ENCODE results near the gene DNAJC17. TPM values are rescaled to one million over a fixed set of nuclear protein-coding genes. Genes with fewer than 3 reads are reported as not detected.

DNAJC17 gene
- total and polyA plus RNA-seq, 2 of the 13 experiments (the other 11 are each of a cell fraction or from before 2014, with no cell fraction given): 22.2 to 26.5 TPM

GRCh38 chr15:40823572-40824343 is 16.5 kb upstream of the DNAJC17 start:
- Histone ChIP-seq H3K79me2 (ENCODE audit: insufficient read depth, low read length) (no peaks in the 10 kb centered on the region), H3K36me3 (replicated peaks in 1 of 2; ENCODE audit: control insufficient read depth in 1 of 2, insufficient read depth in 2 of 2, low read length in 2 of 2) (no peaks in the 10 kb centered on the region), H2AFZ (ENCODE audit: low read length) (no peak overlapping the region), H3K27ac (ENCODE audit: extremely low read length, insufficient read depth, low read length) (no peak overlapping the region), H3K4me2 (ENCODE audit: low read depth, low read length) (no peak overlapping the region), H3K27me3 (ENCODE audit: control insufficient read depth in 1 of 2, insufficient read depth in 2 of 2, low read length in 2 of 2) (no peaks in the 10 kb centered on the region), H3K4me3 (replicated peaks in 1 of 3; ENCODE audit: insufficient read depth in 1 of 3, low read depth in 2 of 3, low read length in 3 of 3) (no peak overlapping the region; a peak in 1 of 6 replicates), H4K20me1 (ENCODE audit: insufficient read depth, low read length) (no peaks in the 10 kb centered on the region), H3K9ac (ENCODE audit: insufficient read depth, low read depth, low read length) (no peak overlapping the region), H3K4me1 (ENCODE audit: insufficient read depth, low read length) (peaks cover 55% of the 10 kb centered on the region), H3K9me3 (ENCODE audit: low read length) (no peaks in the 10 kb centered on the region)
- BruUV-seq (replicated peaks): no TSS peak
- ChIA-PET CTCF (ENCODE audit: low intra/inter-chr PET ratio, low total read pairs) (no interaction called here), POLR2A (interaction anchor here (1.0 to 2.1 kb wide), 2 partner anchors 17 to 23 kb away, joined by 4 to 8 read pairs; partner anchors contain the start of genes DNAJC17 and ZFYVE19)
- in situ Hi-C loops (cut with HindIII; ENCODE audit: extremely low pct_ligation_motif_present, low pct_unique_long_range_greater_than_20kb): no loop called here
- FAIRE-seq (peak; percentile 26), ATAC-seq (peak; percentile 95), DNase-seq (ENCODE audit: low spot score) (peak; percentile 82)
- WGBS (ENCODE audit: low lambda C conversion rate): 21% methylated on average over 1 of the region's 1 CpG
- intact Hi-C loops (cut with micrococcal nuclease; ENCODE audit: unreplicated experiment): no loop called here
- TF ChIP-seq ARID2 (CRISPR knock-in tag; IDR thresholded peaks at IDR 0.05; ENCODE audit: borderline replicate concordance) (peak; percentile 42; the same call in 1 of the 2 replicates), JDP2 (CRISPR knock-in tag; IDR thresholded peaks at IDR 0.05; ENCODE audit: borderline replicate concordance) (no peak), ZNF660 (CRISPR knock-in tag; IDR thresholded peaks at IDR 0.05; ENCODE audit: borderline replicate concordance, low read depth) (no peak), TMF1 (CRISPR knock-in tag; IDR thresholded peaks at IDR 0.05; ENCODE audit: low read depth) (no peak), KMT2B (CRISPR knock-in tag; IDR thresholded peaks at IDR 0.05) (no peak), ATF7-NPFF (CRISPR knock-in tag; IDR thresholded peaks at IDR 0.05; ENCODE audit: low read depth) (no peak), ZKSCAN8 (CRISPR knock-in tag; IDR thresholded peaks at IDR 0.05; ENCODE audit: borderline replicate concordance) (peak; percentile 37; the same call in 1 of the 2 replicates), CEBPG (CRISPR knock-in tag; IDR thresholded peaks at IDR 0.05) (peak; percentile 94), HHEX (CRISPR knock-in tag; IDR thresholded peaks at IDR 0.05) (0 out of 2 replicates have a peak, but pooled peaks have one; percentile 41), FOXO4 (CRISPR knock-in tag; conservative IDR thresholded peaks at IDR 0.05) (no peak), TBP (CRISPR knock-in tag; IDR thresholded peaks at IDR 0.05) (no peak), MIXL1 (CRISPR knock-in tag; IDR thresholded peaks at IDR 0.05) (peak; percentile 55; the same call in 1 of the 2 replicates), FOSL2 (CRISPR knock-in tag; IDR thresholded peaks at IDR 0.05) (no peak; the same call in 1 of the 2 replicates), HMGA1 (CRISPR knock-in tag; conservative IDR thresholded peaks at IDR 0.05) (no peak), PAWR (CRISPR knock-in tag; IDR thresholded peaks at IDR 0.05; ENCODE audit: borderline replicate concordance) (no peak), GATAD2A (CRISPR knock-in tag; IDR thresholded peaks at IDR 0.05) (peak; percentile 80), TCF7L2 (IDR thresholded peaks at IDR 0.05; ENCODE audit: low read depth, low read length) (no peak), ZNF737 (CRISPR knock-in tag; IDR thresholded peaks at IDR 0.05; ENCODE audit: borderline replicate concordance) (no peak), ZSCAN20 (CRISPR knock-in tag; IDR thresholded peaks at IDR 0.05; ENCODE audit: borderline replicate concordance) (no peak), MXD1 (CRISPR knock-in tag; IDR thresholded peaks at IDR 0.05) (no peak), NFIB (CRISPR knock-in tag; IDR thresholded peaks at IDR 0.05; ENCODE audit: borderline replicate concordance) (no peak), ATF3 (CRISPR knock-in tag; IDR thresholded peaks at IDR 0.05) (peak; percentile 57; the same call in 1 of the 2 replicates)

Data from HepG2 (cell line).